GM12878 (cell line): ENCODE data around the gene COQ2. TPM values are rescaled to one million over a fixed set of nuclear protein-coding genes. Genes with fewer than 3 reads are reported as not detected.

Experiments
- ATAC-seq: fragments of 200-7000 bp; cut with Tn5 transposase; 3 replicates; pipeline ENCODE4 v1.9.1; 2020; ENCODE audit warnings: mild to moderate bottlenecking, moderate library complexity
- BruUV-seq: library from RNA; stranded (reverse); fragments of 400-500 nt; replicated peaks from 2 replicates; lab custom pipeline; 2021; lab: Mats Ljungman, UMichigan
- CTCF ChIA-PET: fragments of 300-600 bp; sonication (Branson Sonifier 250); formaldehyde crosslinking; extraction: SDS; loops from one replicate; lab custom pipeline; 2021; ENCODE audit warnings: inconsistent platforms; lab: Yijun Ruan, JAX
- POLR2A ChIA-PET: fragments of 350-600 bp; formaldehyde crosslinking; extraction: SDS; loops from one replicate; lab custom pipeline; 2021; ENCODE audit warnings: inconsistent platforms; lab: Charles Lee
- RAD21 ChIA-PET: fragments of 300-600 bp; sonication (Branson Sonifier 250); formaldehyde crosslinking; loops from one replicate; lab custom pipeline; 2023; ENCODE audit warnings: antibody characterized with exemption; ENCODE audit not compliant: unreplicated experiment; lab: Charles Lee
- SMC1A ChIA-PET: fragments of 300-600 bp; sonication (Branson Sonifier 250); formaldehyde crosslinking; loops from one replicate; lab custom pipeline; 2023; ENCODE audit not compliant: unreplicated experiment, uncharacterized antibody; lab: Charles Lee
- DNase-seq: peaks from one replicate; pipeline ENCODE4 v3.0.0-alpha.2; 2011; ENCODE audit warnings: low read depth, low spot score
- FAIRE-seq: peaks from 3 replicates; lab custom pipeline; 2011; peaks lifted over from hg19 to GRCh38; lab: Jason Lieb, UNC
- H2AFZ ChIP-seq: 2 replicates; pipeline ENCODE4 v1.6.0; 2011; ENCODE audit warnings: low read depth, low read length, control low read depth; ENCODE audit not compliant: control insufficient read depth
- H3K27ac ChIP-seq: 2 replicates; pipeline ENCODE4 v1.5.1; 2011; ENCODE audit warnings: control low read depth; ENCODE audit not compliant: control insufficient read depth, insufficient read depth
- H3K27me3 ChIP-seq, 2 experiments: replicated peaks in 1 of 2; 2 replicates each; pipeline versions ENCODE4 v1.6.0 to v1.6.1; 2011; ENCODE audit warnings: low read length in 1 of 2; ENCODE audit not compliant: control insufficient read depth in 2 of 2, insufficient read depth in 2 of 2
- H3K36me3 ChIP-seq, 2 experiments: 2 replicates each; pipeline ENCODE4 v1.5.1; 2011; ENCODE audit warnings: low read length in 1 of 2; ENCODE audit not compliant: control insufficient read depth in 2 of 2, insufficient read depth in 2 of 2
- H3K4me1 ChIP-seq: 2 replicates; pipeline ENCODE4 v1.6.1; 2011; ENCODE audit warnings: mild to moderate bottlenecking, low read length, moderate library complexity, mixed read lengths; ENCODE audit not compliant: control insufficient read depth, insufficient read depth
- H3K4me2 ChIP-seq: 2 replicates; pipeline ENCODE4 v1.6.0; 2011; ENCODE audit warnings: control low read depth; ENCODE audit not compliant: control insufficient read depth, insufficient read depth
- H3K4me3 ChIP-seq: fragments of 200-600 bp; sonication (generic); 2 replicates; pipeline ENCODE4 v1.5.1; 2016
- H3K79me2 ChIP-seq: 2 replicates; pipeline ENCODE4 v1.6.0; 2011; ENCODE audit warnings: low read length; ENCODE audit not compliant: control insufficient read depth, insufficient read depth
- H3K9ac ChIP-seq: 2 replicates; pipeline ENCODE4 v1.8.0; 2011; ENCODE audit warnings: low read length, control low read depth, mixed read lengths; ENCODE audit not compliant: control insufficient read depth, insufficient read depth
- H3K9me3 ChIP-seq: replicated peaks from 3 replicates; pipeline ENCODE4 v1.5.1; 2011; ENCODE audit warnings: mild to moderate bottlenecking, low read length; ENCODE audit not compliant: control insufficient read depth, insufficient read depth
- H4K20me1 ChIP-seq: 2 replicates; pipeline ENCODE4 v1.6.0; 2011; ENCODE audit not compliant: control insufficient read depth, insufficient read depth
- GABPA ChIP-seq: IDR thresholded peaks from 2 replicates; pipeline ENCODE4 v1.6.1; 2014; ENCODE audit warnings: antibody characterized with exemption, low read depth, mild to moderate bottlenecking, inconsistent platforms
- POLR2AphosphoS5 ChIP-seq: IDR thresholded peaks from 2 replicates; pipeline ENCODE4 v1.6.1; 2011; ENCODE audit warnings: mild to moderate bottlenecking, low read length, inconsistent platforms
- RAD21 ChIP-seq: IDR thresholded peaks from 2 replicates; pipeline ENCODE4 v1.6.1; 2011; ENCODE audit warnings: mild to moderate bottlenecking, low read depth, low read length, moderate library complexity; ENCODE audit not compliant: insufficient read depth
- WGBS: methylation state at CpG from one replicate; pipeline ENCODE4 v1.1.6; 2016; ENCODE audit warnings: low lambda C conversion rate; ENCODE audit not compliant: insufficient replicate concordance, insufficient coverage; ENCODE audit errors: missing lambda C conversion rate; 5-methylcytosine and 5-hydroxymethylcytosine counted together
- in situ Hi-C: fragments of 300-500 bp; cut with MboI; formaldehyde crosslinking; loops from 9 replicates; pipeline ENCODE4 v1.14.3; 2018; ENCODE audit warnings: mixed read lengths
- intact Hi-C: fragments of 100-400 bp; cut with micrococcal nuclease; formaldehyde crosslinking; loops from one replicate; pipeline ENCODE4 v1.14.2; 2022; ENCODE audit not compliant: unreplicated experiment
- polyA plus RNA-seq, 11 experiments: library from polyadenylated mRNA; depleted of rRNA in 4 of 11; unstranded in 6 of 11; stranded (reverse) in 5 of 11; fragments of >200 nt; fragmentation: Nextera tagmentation in 4 of 11; fragmentation: Illumina TruSeq in 1 of 11; extraction: Ambion mirVana in 4 of 11; extraction: Trizol in 1 of 11; gene quantifications; 1 replicate in 1 of 11; 2 replicates in 10 of 11; pipeline versions ENCODE4 v1.2.1 to v1.2.3, GENCODE V29; 2011 to 2016; ENCODE audit warnings: inconsistent platforms in 2 of 11, missing spikeins in 2 of 11, low read depth in 1 of 11
- total RNA-seq, 4 experiments: library from RNA; depleted of rRNA in 3 of 4; stranded (reverse); fragments of >200 nt in 3 of 4; fragmentation: Illumina TruSeq in 1 of 4; extraction: Trizol in 1 of 4; gene quantifications; 2 replicates each; pipeline versions ENCODE4 v1.2.1 to v1.2.3, GENCODE V29; 2013 to 2021
- TF ChIP-seq, protein P1 (sequence below): fragments of 450-650 bp; formaldehyde crosslinking; IDR thresholded peaks from 2 replicates; pipeline ENCODE4 v1.4.0; 2022; ENCODE audit warnings: mild to moderate bottlenecking, moderate library complexity
- TF ChIP-seq, protein P2 (sequence below): fragments of 450-650 bp; IDR thresholded peaks from 2 replicates; pipeline ENCODE4 v1.6.1; 2017; ENCODE audit warnings: low read depth, mild to moderate bottlenecking, moderate library complexity
- TF ChIP-seq, protein P3 (sequence below), 3 experiments: IDR thresholded peaks in 2 of 3; conservative IDR thresholded peaks in 1 of 3; 2 replicates each; pipeline ENCODE4 v1.5.1; 2011; ENCODE audit warnings: low read depth in 3 of 3, low read length in 3 of 3, mild to moderate bottlenecking in 3 of 3, control low read depth in 2 of 3, moderate library complexity in 2 of 3, inconsistent platforms in 1 of 3, mixed read lengths in 1 of 3; ENCODE audit not compliant: control insufficient read depth in 2 of 3, insufficient read depth in 1 of 3; ENCODE audit errors: extremely low read depth in 1 of 3
- TF ChIP-seq, protein P4 (sequence below): IDR thresholded peaks from 2 replicates; pipeline ENCODE4 v1.6.1; 2011; ENCODE audit warnings: borderline replicate concordance, low read depth, mild to moderate bottlenecking, moderate library complexity, low read length; ENCODE audit not compliant: insufficient read depth, poor library complexity, severe bottlenecking
- TF ChIP-seq, protein P5 (sequence below): fragments of 450-650 bp; IDR thresholded peaks from 2 replicates; pipeline ENCODE4 v1.6.1; 2016; ENCODE audit warnings: mild to moderate bottlenecking

The COQ2 gene
- total and polyA plus RNA-seq, 10 of the 15 experiments (the other 5 are each of a cell fraction or from before 2014, with no cell fraction given) = 5.0 to 46.7 (median 19.1) TPM

DNA sequence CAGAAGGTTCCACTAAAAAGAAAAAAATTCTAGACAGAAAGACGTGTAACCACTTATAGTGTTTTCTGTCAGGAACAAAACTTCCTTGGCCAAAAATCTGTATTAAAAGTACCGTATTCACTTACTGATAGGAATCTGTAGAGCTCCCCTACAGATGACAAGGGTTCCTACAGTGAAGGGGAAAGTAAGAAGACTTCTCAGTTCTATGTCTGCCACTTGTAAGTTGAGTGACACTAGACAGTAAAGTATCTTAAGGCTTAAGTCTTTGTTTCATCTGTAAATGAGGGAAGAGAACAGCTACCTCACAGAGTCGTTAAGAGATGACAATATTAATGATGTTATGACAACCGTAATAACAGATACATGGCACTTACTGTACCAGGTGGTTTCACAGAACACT lies 3.3 kb downstream of the COQ2 start:
- TF ChIP-seq, protein P1, sequence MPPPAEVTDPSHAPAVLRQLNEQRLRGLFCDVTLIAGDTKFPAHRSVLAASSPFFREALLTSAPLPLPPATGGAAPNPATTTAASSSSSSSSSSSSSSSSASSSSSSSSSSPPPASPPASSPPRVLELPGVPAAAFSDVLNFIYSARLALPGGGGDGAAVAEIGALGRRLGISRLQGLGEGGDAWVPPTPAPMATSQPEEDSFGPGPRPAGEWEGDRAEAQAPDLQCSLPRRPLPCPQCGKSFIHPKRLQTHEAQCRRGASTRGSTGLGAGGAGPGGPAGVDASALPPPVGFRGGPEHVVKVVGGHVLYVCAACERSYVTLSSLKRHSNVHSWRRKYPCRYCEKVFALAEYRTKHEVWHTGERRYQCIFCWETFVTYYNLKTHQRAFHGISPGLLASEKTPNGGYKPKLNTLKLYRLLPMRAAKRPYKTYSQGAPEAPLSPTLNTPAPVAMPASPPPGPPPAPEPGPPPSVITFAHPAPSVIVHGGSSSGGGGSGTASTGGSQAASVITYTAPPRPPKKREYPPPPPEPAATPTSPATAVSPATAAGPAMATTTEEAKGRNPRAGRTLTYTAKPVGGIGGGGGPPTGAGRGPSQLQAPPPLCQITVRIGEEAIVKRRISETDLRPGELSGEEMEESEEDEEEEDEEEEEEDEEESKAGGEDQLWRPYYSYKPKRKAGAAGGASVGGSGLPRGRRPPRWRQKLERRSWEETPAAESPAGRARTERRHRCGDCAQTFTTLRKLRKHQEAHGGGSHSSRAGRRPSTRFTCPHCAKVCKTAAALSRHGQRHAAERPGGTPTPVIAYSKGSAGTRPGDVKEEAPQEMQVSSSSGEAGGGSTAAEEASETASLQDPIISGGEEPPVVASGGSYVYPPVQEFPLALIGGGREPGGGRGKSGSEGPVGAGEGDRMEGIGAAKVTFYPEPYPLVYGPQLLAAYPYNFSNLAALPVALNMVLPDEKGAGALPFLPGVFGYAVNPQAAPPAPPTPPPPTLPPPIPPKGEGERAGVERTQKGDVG (CRISPR knock-in tag) = no peak
- TF ChIP-seq, protein P2, sequence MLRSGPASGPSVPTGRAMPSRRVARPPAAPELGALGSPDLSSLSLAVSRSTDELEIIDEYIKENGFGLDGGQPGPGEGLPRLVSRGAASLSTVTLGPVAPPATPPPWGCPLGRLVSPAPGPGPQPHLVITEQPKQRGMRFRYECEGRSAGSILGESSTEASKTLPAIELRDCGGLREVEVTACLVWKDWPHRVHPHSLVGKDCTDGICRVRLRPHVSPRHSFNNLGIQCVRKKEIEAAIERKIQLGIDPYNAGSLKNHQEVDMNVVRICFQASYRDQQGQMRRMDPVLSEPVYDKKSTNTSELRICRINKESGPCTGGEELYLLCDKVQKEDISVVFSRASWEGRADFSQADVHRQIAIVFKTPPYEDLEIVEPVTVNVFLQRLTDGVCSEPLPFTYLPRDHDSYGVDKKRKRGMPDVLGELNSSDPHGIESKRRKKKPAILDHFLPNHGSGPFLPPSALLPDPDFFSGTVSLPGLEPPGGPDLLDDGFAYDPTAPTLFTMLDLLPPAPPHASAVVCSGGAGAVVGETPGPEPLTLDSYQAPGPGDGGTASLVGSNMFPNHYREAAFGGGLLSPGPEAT = 0 out of 2 replicates have a peak, but pooled peaks have one; percentile 6
- TF ChIP-seq, protein P3, sequence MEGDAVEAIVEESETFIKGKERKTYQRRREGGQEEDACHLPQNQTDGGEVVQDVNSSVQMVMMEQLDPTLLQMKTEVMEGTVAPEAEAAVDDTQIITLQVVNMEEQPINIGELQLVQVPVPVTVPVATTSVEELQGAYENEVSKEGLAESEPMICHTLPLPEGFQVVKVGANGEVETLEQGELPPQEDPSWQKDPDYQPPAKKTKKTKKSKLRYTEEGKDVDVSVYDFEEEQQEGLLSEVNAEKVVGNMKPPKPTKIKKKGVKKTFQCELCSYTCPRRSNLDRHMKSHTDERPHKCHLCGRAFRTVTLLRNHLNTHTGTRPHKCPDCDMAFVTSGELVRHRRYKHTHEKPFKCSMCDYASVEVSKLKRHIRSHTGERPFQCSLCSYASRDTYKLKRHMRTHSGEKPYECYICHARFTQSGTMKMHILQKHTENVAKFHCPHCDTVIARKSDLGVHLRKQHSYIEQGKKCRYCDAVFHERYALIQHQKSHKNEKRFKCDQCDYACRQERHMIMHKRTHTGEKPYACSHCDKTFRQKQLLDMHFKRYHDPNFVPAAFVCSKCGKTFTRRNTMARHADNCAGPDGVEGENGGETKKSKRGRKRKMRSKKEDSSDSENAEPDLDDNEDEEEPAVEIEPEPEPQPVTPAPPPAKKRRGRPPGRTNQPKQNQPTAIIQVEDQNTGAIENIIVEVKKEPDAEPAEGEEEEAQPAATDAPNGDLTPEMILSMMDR (IDR thresholded peaks at IDR 0.05 in 2 of 3, conservative IDR thresholded peaks at IDR 0.05 in 1 of 3; ENCODE audit: control insufficient read depth in 2 of 3, extremely low read depth in 1 of 3, insufficient read depth in 1 of 3, low read depth in 3 of 3, low read length in 3 of 3) = peak; percentile 8 to 35 (median 17); a peak in 2 of 6 replicates
- TF ChIP-seq GABPA (no peak), RAD21 (0 out of 2 replicates have a peak, but pooled peaks have one; percentile 13), POLR2AphosphoS5 (0 out of 2 replicates have a peak, but pooled peaks have one; percentile 14)
- TF ChIP-seq, protein P4, sequence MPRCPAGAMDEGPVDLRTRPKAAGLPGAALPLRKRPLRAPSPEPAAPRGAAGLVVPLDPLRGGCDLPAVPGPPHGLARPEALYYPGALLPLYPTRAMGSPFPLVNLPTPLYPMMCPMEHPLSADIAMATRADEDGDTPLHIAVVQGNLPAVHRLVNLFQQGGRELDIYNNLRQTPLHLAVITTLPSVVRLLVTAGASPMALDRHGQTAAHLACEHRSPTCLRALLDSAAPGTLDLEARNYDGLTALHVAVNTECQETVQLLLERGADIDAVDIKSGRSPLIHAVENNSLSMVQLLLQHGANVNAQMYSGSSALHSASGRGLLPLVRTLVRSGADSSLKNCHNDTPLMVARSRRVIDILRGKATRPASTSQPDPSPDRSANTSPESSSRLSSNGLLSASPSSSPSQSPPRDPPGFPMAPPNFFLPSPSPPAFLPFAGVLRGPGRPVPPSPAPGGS = no peak
- TF ChIP-seq, protein P5, sequence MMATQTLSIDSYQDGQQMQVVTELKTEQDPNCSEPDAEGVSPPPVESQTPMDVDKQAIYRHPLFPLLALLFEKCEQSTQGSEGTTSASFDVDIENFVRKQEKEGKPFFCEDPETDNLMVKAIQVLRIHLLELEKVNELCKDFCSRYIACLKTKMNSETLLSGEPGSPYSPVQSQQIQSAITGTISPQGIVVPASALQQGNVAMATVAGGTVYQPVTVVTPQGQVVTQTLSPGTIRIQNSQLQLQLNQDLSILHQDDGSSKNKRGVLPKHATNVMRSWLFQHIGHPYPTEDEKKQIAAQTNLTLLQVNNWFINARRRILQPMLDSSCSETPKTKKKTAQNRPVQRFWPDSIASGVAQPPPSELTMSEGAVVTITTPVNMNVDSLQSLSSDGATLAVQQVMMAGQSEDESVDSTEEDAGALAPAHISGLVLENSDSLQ = peak; percentile 87
- BruUV-seq = no TSS peak
- WGBS = 27% methylated on average over 4 of the region's 4 CpGs
- Histone ChIP-seq H2AFZ (no peak overlapping the region; the same call in 1 of the 2 replicates), H3K4me2 (peak overlapping the region; percentile 90), H3K4me1 (peaks cover 13% of the 10 kb centered on the region), H3K4me3 (peak overlapping the region; percentile 39; the same call in 1 of the 2 replicates), H3K9ac (peak overlapping the region; percentile 49; the same call in 1 of the 2 replicates), H4K20me1 (no peaks in the 10 kb centered on the region), H3K27ac (peak overlapping the region; percentile 68), H3K9me3 (no peaks in the 10 kb centered on the region), H3K79me2 (peaks cover 38% of the 10 kb centered on the region), H3K36me3 (peaks cover 2 to 4% of the 10 kb centered on the region in 2 experiments; a peak in 3 of 4 replicates), H3K27me3 (no peaks in the 10 kb centered on the region)
- RAD21 ChIA-PET = interaction anchor here (0.6 to 5.9 kb wide), 34 partner anchors 9 to 431 kb away, joined by 3 to 70 read pairs (median 5); partner anchors contain the start of genes COPS4, LIN54 and PLAC8
- CTCF ChIA-PET = interaction anchor here (0.7 to 7.0 kb wide), 39 partner anchors 10 to 435 kb away, joined by 3 to 147 read pairs (median 7); partner anchors contain the start of genes COPS4, PLAC8 and THAP9
- SMC1A ChIA-PET = interaction anchor here (0.9 to 6.3 kb wide), 39 partner anchors 9 to 429 kb away, joined by 3 to 85 read pairs (median 5); partner anchors contain the start of genes COPS4 and THAP9
- ATAC-seq = peak; percentile 64
- intact Hi-C loops = loop anchor here (5.0 to 10.0 kb wide), 4 partner anchors 176 to 817 kb away; partner anchors contain the start of genes HELQ, MRPS18C and THAP9
- no peak for DNase-seq
- no peak for FAIRE-seq
- POLR2A ChIA-PET = interaction anchor here (0.6 to 2.2 kb wide), 10 partner anchors 9 to 244 kb away, joined by 3 to 9 read pairs (median 3); no protein-coding TSS in a partner anchor
- in situ Hi-C loops = loop anchor here (5.0 kb wide), 1 partner anchor 389 kb away; the partner anchor contains the start of gene SEC31A
